Upper lobe of right lung (tissue), 1 donor: Measurements from ENCODE around the gene FGD5. TPM values are rescaled to one million over a fixed set of nuclear protein-coding genes. Genes with fewer than 3 reads are reported as not detected.
A peak's percentile ranks its signal among the peaks of the same experiment; 100 is the strongest.
"Not testable (repeated sequence)": the region's sequence is repeated elsewhere in the genome, so short reads cannot be mapped to it uniquely, and the experiment has no call there.

Experiments used
- ATAC-seq: fragments of 200-7000 bp; cut with Tn5 transposase; one replicate; pipeline ENCODE4 v1.9.1; 2020; ENCODE audit warnings: mild to moderate bottlenecking, moderate library complexity
- DNase-seq: peaks from one replicate; pipeline ENCODE4 v3.0.0-alpha.2; 2020
- H3K27ac ChIP-seq: fragments of 200-600 bp; one replicate; pipeline ENCODE4 v1.8.0; 2022
- H3K27me3 ChIP-seq: fragments of 200-600 bp; one replicate; pipeline ENCODE4 v1.8.0; 2022; ENCODE audit warnings: mild to moderate bottlenecking
- H3K36me3 ChIP-seq: fragments of 200-600 bp; one replicate; pipeline ENCODE4 v1.8.0; 2022
- H3K4me1 ChIP-seq: fragments of 200-600 bp; one replicate; pipeline ENCODE4 v1.8.0; 2022
- H3K4me3 ChIP-seq: fragments of 200-600 bp; one replicate; pipeline ENCODE4 v1.8.0; 2022; ENCODE audit warnings: mild to moderate bottlenecking
- H3K9me3 ChIP-seq: fragments of 200-600 bp; one replicate; pipeline ENCODE4 v1.8.0; 2022
- CTCF ChIP-seq: fragments of 200-600 bp; IDR thresholded peaks from one replicate; pipeline ENCODE4 v1.8.0; 2022; ENCODE audit warnings: antibody characterized with exemption
- intact Hi-C: fragments of 100-400 bp; cut with DNase I; formaldehyde crosslinking; loops from one replicate; pipeline ENCODE4 v1.11.0; 2022
- total RNA-seq: library from RNA; stranded (reverse); fragmentation: NEBNext Ultra II Directional; extraction: Animal tissue kit (Norgen Biotek cat#: 25700); gene quantifications from one replicate; pipeline ENCODE4 v1.2.1, GENCODE V29; 2021
- donor health status: DM: no; HTN: yes; CAD: no; lungs with severe emphysema.

Gene FGD5
- total RNA-seq, 1 donor from 2014 or later, result 84.2 TPM

- peaks cover 31% of the 10 kb centered on the region for H3K4me1 ChIP-seq
These were observed 10.1 kb upstream of the FGD5 start for GRCh38 chr3:14808502-14809266.

GRCh38 chr3:14809611-14810010, 9.2 kb upstream of the FGD5 start:
- DNase-seq, intact Hi-C loops, H3K27me3 ChIP-seq, H3K36me3 ChIP-seq, ATAC-seq, H3K9me3 ChIP-seq: not testable (repeated sequence)
- Histone ChIP-seq H3K27ac (peak overlapping the region; percentile 60), H3K4me1 (peaks cover 39% of the 10 kb centered on the region), H3K4me3 (peak overlapping the region; percentile 48)

More at GRCh38 chr3:14808502-14809266, 10.1 kb upstream of the FGD5 start:
- TF ChIP-seq CTCF, result no peak
- Histone ChIP-seq H3K27me3 (peaks cover 6% of the 10 kb centered on the region), H3K9me3 (no peaks in the 10 kb centered on the region), H3K27ac (no peak overlapping the region), H3K36me3 (no peaks in the 10 kb centered on the region), H3K4me3 (no peak overlapping the region)
- intact Hi-C loops, result no loop called here
- DNase-seq (no peak), ATAC-seq (no peak)

DNA sequence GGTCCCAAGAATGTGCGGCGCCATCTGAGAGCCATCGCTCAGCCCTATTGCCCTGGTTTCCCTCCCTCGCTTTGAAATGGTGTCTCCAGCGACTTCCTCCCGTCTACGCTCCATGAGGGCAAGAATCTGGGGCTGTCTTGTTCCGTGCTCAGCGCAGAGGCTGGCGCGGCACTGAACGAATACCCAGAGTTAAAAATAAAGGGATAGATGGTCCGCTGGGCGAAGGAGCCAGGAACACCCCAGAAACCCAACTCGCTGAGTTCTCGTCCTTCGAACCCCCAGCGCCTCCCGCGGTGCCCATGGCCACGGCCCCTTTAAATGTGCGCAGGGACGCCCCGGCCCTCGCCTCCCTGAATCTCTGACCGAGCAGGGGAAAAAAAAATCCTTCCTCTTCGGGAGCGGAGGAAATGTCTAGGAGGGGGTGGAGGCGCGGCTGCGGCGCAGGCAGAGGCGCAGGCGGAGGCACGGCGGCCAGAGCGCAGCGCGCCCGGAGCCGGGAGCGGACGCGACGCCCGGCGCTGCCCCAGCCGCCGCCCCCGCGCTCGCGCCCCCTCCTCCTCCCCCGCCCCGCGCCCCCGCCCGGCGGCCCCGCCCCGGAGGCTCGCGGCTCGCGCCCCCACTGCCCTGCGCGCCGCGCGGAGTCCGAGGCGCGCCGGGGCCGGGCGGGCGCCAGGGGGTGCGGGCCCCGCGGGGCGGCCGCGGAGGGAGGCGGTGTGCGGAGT, 8.5 kb upstream of the FGD5 start:
- Histone ChIP-seq H3K4me1 (peaks cover 33% of the 10 kb centered on the region), H3K36me3 (no peaks in the 10 kb centered on the region), H3K27ac (peak overlapping the region; percentile 85), H3K27me3 (peaks cover 6% of the 10 kb centered on the region), H3K4me3 (peak overlapping the region; percentile 62), H3K9me3 (no peaks in the 10 kb centered on the region)
- DNase-seq (peak; percentile 71), ATAC-seq (peak; percentile 66)
- TF ChIP-seq CTCF, result no peak
- intact Hi-C loops, result no loop called here

- no peaks in the 10 kb centered on the region for H3K9me3 ChIP-seq
- ATAC-seq (peak; percentile 10), DNase-seq (no peak)
- peak overlapping the region; percentile 62 for H3K4me3 ChIP-seq
- intact Hi-C loops, result no loop called here
- peak overlapping the region; percentile 85 for H3K27ac ChIP-seq
- H3K27me3 ChIP-seq, result peaks cover 6% of the 10 kb centered on the region
- H3K4me1 ChIP-seq, result peaks cover 25% of the 10 kb centered on the region
- H3K36me3 ChIP-seq, result no peaks in the 10 kb centered on the region
- no peak for TF ChIP-seq CTCF
These were observed 7.7 kb upstream of the FGD5 start for GRCh38 chr3:14810801-14811661.

DNA sequence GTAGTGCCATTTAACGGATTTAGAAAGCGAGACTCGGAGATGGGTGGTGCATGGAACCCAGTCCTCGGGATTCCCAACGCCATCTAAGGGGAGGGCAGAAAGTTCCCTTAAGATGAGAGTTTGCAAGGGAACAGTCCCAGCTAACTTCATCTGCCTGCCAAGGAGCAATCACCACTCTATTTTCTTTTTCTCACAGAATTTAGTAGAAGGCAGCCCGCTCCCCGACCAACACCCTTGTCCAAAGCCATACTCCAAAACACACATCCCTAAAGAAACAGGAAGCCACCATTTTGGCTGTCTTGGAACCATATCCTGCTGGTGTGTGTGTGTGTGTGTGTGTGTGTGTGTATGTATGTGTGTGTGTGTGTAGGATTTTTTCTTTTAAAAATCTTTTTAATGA, 7.1 kb upstream of the FGD5 start:
- no peak for DNase-seq
- peak overlapping the region; percentile 62 for H3K4me3 ChIP-seq

More for the DNA sequence above, 7.1 kb upstream of the FGD5 start:
- peaks cover 19% of the 10 kb centered on the region for H3K4me1 ChIP-seq
- H3K36me3 ChIP-seq, result no peaks in the 10 kb centered on the region
- intact Hi-C loops, result no loop called here
- no peaks in the 10 kb centered on the region for H3K9me3 ChIP-seq
- ATAC-seq, result peak; percentile 12
- no peak for TF ChIP-seq CTCF
- H3K27me3 ChIP-seq, result peaks cover 6% of the 10 kb centered on the region
- H3K27ac ChIP-seq, result peak overlapping the region; percentile 85
